Kidney capillary endothelial cell (primary cell): Measurements from ENCODE around the gene FBXL4.

ENCODE experiments used
- DNase-seq: peaks from one replicate; pipeline ENCODE4 v3.0.0-alpha.2; 2018; ENCODE audit warnings: low spot score

Gene FBXL4

DNA sequence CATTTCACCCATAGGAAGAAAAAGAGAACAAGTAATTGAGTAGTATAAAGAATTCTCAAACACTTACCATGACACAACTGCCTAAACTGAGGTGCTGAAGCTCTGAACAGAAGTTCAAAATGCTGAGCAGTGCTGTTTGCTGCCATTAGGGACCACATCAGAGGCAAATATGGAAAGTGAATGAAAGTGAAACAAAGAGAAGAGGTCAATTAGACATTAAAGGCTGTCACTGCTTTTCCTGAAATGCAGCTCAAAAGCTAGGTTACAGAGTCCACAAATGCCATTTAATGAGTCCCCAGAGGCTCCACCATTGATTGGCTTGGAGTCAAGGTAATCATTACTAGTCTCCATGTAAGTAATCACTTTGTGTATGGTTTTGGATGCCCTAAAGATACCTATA is 67.3 kb downstream of the FBXL4 start:
- DNase-seq = no peak

DNA sequence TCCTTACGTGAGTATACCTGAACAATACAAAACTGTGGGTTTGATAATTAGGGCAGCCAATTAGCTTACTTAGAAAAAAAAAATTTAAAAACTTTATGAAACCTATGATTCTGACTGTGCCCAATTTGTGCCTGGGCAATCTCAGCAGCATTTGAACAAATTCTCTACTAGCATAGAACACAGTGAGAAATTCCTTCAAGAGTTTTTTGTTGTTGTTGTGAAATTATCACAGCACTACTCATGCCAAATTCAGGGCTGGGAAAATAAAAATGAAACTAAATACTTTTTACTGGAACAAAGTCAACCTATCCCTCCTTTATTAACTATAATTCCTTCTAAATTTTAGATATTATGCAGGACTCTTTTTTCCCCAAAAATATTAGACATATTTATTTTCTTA is 70.5 kb downstream of the FBXL4 start:
- no peak for DNase-seq

DNA sequence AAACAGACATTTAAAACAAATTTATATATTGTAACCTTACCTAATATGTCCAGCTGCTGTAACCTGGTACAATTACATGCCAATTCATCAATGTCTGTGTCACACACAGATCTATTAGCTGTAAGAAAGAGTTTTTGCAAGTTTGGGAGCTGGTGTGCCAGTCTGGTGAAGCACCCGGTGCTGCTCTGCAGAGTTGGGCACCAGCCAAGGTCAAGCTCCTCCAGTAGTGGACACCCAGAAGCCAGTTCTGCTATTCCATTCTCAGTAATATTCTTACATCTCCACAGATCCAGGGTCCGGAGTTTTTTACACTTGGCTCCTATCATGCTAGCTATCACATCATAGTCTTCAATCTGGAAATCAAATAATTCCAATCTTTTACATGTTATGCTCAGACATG is 72.4 kb downstream of the FBXL4 start:
- no peak for DNase-seq

DNA sequence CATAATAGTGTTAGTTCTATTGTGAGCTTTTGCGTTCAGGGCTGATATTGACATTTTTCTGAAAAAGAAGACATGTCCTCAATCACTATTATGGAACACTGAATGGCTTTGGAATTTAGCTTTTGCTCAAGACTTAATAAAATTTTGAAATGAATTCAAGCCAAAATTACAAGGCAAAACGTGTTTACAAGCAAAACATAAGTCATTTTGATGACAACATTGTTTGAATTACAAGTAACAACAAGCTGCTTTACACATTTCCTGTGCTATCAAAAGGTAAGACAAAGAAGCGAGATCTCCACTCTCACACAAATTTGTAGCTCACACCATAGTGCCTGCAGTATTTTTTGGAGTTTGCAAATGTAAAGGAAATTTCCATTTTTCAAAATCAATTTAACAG is 75.9 kb downstream of the FBXL4 start:
- no peak for DNase-seq

DNA sequence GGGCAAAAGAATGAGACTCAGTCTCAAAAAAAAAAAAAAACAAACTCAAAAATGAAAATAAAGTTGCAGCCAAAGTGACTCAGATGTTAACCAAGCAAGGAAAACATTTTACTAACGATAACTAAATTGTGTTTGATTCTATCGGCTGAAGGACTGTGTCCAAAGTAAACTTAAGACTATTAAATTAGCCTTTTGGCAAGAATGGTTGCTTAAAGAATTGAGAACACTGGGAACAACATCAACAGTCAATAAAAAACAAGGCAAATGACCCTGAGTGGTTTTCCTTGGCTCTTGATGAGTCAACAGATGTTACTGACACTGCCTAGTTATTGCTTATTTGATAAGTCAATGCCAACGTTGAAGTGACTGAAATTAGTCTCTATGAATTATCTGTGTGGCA is 76.7 kb downstream of the FBXL4 start:
- no peak for DNase-seq

DNA sequence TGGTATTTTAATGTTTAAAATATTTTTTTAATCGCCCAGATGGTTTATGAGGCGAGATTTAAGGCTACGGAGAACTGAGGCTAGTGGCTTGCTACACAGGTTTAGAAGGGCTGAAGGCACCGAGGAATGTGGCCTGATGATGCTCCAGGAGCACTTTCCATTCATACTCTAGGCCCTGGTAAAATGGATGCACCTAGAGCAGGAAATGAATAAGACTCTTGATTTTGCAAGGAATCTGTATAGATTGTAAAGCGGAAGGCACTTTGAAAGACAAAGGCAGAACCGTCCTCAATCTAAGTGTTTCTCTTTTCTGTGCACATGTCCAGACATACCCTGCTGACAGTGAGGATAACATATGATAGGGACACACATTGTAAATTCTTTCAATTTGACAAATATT is 83.2 kb downstream of the FBXL4 start:
- DNase-seq = no peak

DNA sequence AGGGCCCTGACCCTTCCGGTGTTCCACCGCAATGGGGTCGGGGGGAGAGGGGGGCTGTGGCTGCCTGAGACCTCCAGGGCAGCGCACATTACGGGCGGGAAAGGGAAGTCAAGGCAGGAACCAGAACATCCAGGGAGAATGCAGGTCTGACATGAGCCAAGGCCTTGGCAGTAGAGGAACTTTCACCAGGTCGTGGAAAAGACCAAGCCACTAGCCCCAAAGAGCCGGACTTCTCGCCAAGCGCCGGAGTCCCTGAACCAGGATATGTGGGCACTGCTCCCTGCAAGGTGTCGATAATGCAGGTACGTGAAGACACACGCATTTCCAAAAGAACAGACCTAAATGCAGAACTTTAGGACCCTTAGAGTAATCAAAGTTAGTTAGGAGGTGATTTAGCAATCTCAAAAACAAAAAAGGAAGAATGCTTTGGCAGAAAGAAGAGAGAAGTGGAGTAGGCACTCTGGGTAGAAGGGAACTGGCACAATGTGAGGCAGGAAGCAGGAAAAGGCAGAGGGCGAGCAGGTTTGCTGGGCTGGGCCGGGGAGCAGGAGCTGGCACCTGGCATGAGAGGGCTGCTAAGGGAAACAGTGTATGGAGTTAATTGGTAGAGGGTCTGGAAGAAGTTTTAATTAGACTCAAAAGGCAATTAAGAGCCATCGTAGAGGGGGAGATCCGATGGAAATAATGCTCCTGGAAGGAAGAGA is 99.1 kb downstream of the FBXL4 start:
- no peak for DNase-seq

DNA sequence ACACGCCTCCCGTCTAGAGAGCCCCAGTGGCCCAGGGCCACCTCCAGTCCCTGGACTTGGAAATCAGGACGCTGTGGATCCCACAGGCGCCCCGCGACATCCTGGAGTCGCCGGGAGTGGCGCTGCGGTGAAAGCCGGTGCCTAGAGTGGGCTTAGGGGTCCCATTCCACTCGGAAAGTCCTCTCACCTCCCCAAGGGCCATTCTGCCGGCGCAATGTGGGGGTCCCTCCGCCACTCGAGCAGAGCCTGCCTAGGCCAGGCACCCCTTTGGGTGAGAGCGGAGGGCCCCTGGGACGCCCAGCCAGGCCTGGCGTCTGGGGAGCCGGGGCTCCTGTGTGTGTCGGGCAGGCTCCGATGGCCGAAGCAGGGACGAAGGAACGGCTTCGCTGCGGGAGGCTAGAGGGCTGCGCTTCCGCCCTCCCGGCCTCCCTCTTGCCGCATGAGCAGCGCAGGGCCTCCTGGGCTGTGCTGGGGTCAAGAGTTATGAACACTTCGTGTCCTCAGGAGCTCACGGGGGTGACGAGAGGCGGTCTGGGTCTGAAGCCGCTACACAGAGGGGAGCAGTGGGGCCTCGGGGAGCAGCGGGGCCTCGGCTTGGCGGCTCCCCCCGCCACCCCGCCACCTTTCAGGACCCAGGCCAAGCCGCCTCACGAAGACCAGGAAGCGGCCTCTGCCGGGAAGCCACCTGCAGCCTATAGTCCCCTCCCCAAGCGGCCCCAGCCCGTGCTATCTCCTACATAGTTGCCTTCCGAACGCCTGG is 99.8 kb downstream of the FBXL4 start:
- no peak for DNase-seq

DNA sequence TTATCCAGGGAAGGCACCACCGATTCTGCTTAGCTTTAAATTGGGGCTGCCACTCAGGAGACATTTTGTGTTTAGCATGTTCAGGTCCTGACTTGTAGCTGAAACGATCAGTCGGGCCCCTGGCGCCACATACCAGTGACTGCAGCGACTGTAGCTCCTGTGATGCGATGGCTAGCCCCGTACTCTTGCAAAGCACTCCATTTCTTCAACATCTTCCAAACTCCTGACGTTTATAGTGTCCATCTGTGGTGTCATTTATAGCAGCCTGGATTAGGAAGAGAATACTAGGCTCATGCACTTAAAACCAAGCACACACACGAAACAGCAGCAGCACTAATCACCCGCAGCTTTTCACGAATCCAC is 100.3 kb downstream of the FBXL4 start:
- no peak for DNase-seq

DNA sequence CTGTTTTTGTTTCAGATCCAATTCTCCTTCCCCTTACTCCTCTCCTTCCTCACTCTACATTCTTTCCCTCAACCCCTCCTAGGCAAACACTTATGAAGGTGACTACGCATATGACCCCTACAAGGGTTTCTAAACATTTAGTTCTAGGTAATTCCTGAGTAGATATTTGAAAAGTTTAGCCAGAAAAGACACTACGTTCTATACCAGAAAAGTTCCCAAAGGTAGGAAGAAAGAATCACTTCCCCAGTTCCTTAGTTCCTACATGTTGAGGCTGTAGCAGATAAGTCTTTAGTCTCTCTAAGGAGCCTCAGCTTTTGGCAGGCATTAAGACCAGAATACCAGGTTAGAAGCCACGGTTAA is 101.7 kb downstream of the FBXL4 start:
- DNase-seq = no peak

DNA sequence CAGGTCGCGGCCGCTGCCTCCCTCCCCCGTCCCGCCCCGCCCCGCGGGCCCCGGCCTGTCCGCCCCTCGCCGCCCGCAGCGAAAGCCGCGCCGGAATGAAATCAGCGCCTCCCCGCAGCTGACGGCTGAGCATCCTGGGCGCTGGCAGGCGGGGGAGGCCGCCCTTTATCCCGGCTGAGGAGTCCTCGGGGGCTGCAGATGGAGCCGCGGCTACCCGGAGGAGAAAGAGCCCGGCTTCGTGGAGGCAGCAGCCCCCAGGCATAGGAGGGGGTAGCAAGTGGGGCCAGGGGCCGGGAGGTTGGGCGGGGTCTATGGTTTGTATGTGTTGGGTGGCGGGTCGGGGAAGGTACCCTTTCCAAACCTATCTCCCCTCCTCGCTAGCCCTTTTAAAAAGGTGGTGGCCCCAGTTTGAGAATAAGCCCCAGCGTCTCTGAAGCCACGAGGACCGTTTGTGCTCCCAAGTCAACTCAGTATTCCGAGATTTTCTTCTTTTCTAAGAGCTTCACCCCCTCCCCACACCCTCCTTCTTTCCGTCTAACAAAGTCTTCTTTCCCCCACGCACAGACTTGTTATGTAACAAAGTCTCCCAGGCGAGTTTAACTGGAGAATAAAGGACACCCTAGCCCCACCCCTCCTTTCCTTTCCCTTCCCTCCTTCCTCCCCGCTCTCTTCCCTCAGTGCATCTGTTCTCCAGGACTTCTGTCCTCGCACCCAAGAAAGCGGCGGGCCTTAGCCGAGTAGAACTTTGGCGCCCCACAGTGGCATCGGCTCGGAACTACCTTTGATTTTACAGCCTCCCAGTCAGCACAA is 102.3 kb downstream of the FBXL4 start:
- peak; percentile 70 for DNase-seq

DNA sequence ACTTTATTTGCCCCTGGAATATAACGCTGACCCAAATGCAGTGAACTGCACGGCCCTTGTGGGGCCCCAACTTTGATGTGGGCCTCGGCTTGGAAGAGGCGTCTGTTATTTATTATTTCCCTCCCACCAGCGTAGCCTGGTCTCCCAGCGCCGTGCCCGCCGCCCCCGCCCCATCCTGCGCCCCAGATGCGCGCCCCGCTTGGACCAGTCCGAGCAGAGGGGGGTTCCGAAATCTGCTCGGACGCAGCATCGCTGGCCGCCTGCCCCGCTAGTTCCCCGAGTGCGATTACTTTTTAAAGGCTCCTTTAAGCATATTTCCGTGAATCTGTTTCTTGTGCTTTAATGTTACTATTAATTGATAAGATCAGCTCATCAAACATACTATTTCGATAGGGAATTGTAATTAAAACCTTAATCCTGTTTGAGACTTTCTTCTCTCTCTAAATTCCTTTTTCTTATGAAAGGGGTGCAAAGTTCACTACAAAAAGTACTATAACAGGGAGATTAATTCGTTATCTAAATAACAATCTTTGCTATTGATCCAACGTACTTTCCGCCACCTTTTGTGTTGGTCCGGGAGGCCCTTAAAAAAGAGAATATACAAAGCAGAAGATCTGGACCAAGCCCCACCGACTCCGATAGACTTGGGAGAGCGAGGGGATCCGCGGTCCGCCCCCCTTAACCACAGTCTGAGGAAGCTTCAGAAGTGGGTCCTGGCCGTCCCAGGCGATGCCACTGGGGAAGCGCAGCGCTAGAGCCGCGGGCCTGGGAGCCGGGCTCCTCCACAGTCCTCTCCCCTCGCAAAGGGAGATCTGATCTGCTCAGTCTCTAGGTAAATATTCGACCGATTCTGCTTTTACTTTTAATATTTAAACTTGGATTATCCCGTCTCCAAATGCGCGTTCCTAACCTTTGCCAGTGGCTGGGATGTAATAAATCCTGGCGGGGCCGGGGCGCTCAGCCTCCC is 103.2 kb downstream of the FBXL4 start:
- DNase-seq = no peak

DNA sequence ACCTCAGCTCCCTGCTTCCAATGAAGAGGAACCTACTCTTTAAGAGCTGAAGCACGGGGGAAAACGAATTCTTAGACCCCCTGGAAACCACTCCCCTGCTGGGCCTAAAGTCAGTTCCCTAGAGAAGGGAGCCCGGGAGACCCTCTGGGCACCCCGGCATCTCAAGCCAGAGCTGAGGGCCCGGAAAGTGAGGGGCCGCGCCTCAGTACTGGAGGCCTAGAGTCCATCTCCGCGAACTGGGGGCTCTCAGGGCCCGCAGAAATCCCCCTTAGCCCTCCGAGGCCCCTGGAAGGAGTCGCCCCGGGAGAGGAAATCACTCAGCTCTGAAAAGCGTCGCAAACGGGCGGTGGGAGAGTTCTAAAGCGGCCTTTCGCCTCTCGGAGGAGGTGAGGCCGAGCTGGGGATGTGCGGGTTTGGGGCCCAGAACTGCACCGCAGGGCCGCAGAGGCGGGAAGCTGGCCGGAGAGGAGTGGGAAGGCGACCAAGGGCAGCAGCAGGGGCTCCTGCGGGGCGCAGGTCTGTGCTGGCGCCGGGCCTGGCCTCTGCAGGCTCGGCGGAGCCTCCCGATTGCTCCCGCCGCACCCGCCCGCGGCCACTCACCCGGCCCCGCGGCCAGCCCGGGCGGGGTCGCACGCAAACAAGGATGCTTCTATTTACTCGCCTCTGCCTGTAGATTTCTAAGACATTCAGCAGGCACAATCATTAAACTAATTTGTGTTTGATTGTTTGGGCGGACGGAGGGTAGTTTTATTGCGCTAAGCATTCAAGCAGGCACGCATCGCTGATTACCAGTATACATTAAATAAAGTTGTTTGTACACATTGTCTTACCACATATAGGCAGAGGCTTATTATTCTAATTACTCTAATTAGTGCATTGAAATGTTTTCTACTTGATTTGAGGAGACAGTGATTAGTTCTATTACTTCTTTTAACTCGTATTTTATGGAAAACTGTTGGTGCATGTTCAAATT is 104.2 kb downstream of the FBXL4 start:
- DNase-seq = no peak

DNA sequence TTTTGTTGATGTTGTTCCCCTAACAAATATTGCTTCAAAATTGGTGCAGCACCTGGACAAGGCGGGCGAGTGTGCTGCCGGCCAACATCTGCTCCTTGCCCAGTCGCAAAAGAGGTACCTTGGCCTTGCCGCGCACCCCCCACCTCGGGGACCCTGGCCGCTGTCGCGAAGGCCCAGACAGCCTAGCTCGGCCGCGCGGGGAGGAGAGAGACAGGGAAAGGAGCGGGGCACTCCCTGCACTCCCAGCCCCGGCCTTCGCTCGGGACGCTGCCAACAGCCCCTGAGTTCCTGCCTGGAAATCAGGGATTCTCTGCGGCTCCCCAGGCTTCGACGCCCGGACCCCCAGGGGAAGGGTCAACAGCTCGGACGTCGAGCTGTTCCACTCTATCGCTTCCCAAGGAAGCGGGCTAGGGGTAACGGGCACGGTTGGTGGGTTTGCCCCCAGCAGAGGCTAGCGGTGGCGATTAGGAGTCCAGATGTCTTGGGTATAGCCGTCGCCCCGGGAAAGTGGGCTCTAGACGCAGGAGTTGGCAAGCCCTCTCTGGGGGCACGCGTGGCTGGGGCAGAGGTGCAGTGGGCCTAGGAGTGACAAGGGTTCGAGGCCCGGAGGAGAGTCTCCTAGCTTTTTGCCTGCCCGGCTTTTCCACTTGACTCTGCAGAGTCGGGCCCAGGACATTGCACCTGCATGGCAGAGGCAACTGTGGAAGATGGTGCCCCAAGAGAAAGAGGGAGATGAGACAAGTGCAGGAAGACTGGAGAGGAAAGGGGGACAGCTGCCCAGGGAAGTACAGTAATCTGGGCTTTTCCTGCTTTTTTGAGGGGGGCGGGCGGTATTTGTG is 105.2 kb downstream of the FBXL4 start:
- no peak for DNase-seq

DNA sequence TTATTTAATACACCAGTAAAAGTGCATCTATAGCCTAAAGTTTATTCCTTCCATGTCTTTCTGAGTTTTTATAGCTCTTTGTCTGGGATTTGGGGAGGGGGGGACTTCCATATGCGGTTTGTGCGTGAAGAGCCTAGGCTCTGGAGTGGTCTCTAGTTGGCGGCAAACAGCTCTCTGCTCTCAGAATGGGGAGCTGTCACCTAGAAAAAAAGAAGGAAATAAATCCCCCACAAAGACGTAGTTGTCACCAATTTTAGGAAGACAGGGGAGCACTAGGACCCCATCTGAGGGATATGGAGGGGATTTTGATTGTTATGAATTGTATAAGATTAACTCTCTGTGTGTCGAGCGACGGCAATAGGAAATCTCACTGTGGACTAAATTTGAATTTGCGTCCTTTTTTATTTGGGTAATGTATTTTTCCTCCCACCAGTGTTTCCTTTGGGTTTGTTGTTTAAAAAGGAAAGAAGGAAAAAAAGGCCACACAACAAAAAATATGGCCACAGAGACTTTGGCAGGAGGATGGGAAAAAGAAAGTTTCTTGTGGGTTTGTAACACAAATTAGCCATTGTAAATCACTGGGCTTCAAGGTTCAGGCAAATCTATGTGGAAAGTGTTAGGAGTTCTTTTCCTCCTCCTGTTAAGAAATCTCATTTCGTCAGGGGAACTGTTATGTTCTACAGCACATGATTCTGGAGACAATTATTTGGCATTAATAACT is 106.0 kb downstream of the FBXL4 start:
- DNase-seq = no peak

DNA sequence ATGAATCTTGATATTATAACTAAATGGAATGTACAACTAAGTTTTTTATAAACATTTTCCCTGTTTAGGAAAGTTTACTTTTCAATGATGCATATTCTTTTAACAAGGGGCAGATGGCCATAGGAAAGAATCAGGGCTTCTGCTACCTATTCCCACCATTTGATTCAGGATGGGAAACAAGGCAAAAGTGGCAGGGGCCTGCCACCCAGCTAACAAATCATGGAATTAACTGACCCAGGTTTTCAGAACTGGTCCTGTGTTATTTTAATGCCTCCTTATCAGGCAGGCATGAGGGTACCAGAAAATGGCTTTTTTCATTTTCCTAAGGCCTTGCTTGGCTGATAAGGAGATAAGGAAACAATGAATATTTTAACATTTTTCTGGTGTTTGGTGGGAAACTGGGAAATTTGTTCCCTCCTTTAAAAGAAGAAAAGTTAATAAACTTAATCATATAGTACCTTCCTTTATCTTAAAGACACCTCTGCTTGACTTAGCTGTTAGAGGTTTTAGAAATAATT is 106.7 kb downstream of the FBXL4 start:
- DNase-seq = no peak

DNA sequence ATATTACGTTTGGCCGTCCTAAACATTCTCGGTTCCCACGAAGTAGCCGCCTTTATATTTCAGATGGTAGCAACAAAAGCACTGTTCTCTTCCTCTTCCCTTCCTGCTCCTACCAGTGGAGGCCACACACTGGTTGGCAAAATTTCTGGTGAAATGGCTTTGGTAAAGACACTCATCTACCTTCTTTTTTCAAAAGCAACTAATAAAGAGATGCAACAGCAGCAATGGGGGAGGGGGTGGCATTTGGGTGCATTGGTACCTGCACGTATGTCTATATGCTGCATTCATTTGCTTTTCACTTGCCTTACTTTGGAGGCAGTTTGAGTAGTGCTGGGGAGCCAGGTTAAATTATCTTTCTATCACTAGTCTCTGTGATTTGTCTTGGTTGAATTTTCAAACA is 107.4 kb downstream of the FBXL4 start:
- no peak for DNase-seq

DNA sequence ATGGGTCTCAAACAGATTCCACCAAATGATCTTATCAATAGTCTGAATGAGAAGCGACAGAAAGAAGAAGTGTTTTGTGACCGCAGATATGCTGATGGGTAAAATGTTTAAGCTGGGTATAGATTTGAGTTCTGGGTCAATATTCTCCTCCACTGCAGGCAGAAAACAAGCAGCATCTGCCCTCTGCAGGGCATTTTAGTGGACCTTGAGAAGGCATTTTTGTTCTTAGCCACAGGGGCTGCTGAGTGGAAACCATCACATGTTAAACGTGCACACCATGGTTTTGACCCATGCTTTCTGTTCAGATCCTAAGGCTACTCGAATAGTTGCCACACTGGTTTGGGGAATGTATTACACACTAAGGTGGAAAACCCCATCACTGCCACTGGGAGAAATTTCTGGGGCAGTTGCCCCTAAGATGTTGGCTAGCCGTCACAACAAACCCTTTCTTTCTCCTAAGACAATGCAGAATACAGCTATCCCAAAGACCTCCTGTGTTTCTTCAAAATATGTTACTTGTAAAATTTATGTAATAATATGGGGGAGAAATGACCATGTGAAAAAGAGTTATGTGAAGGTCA is 107.9 kb downstream of the FBXL4 start:
- DNase-seq = no peak

DNA sequence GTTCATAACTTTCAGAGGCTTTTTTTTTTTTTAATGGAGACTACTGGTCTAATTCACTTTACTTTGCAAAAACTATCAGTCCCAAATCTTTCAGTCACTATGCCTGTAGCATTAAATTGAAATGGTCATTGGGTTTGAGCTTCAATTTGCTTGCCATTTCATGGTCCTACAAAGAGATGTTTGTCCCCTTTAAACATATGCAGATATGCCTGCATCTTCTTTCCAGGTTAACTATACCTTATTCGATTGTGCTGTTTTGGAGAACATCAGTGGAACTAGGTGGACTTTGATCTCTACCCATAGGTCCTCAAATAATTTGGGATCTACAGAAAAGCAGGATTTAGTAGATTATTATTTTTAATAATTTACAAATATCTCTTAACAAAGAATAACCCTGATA is 108.8 kb downstream of the FBXL4 start:
- DNase-seq = no peak
